GM12892 (cell line): ENCODE results near the gene ZBTB9.

ENCODE experiments used
- POLR2A ChIP-seq: IDR thresholded peaks from 2 replicates; pipeline ENCODE4 v1.6.1; 2011; ENCODE audit warnings: low read depth, low read length, control low read depth
- POLR2AphosphoS5 ChIP-seq: IDR thresholded peaks from 2 replicates; pipeline ENCODE4 v1.6.1; 2011; ENCODE audit warnings: low read depth, low read length, control low read depth
- TAF1 ChIP-seq: IDR thresholded peaks from 2 replicates; pipeline ENCODE4 v1.6.1; 2011; ENCODE audit warnings: low read depth, mild to moderate bottlenecking, control low read depth, low read length, borderline replicate concordance

DNA sequence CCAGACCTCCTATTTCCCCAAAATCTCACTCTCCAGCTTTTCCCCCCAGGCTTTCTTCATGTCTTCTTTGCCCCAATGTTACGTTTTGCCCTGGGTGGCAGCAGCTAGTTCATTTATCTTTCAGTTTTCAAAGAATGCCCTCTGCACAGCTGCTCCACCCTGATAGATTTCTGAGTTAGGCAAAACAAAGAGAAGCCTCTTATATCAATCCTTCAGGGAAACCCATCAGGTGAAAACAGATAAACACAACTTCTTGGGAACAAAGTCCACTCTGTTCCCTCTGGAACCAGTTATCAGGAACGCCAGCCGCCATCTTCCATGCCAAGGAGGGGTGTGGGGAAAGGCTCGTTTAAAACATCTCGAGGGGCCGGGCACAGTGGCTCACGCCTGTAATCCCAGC lies 34.0 kb downstream of the ZBTB9 start:
- TF ChIP-seq POLR2A (no peak), POLR2AphosphoS5 (no peak), TAF1 (no peak)
